ENCODE measurements around the gene PCP4L1.
A peak's percentile ranks its signal among the peaks of the same experiment; 100 is the strongest.

PCP4L1 gene

DNA sequence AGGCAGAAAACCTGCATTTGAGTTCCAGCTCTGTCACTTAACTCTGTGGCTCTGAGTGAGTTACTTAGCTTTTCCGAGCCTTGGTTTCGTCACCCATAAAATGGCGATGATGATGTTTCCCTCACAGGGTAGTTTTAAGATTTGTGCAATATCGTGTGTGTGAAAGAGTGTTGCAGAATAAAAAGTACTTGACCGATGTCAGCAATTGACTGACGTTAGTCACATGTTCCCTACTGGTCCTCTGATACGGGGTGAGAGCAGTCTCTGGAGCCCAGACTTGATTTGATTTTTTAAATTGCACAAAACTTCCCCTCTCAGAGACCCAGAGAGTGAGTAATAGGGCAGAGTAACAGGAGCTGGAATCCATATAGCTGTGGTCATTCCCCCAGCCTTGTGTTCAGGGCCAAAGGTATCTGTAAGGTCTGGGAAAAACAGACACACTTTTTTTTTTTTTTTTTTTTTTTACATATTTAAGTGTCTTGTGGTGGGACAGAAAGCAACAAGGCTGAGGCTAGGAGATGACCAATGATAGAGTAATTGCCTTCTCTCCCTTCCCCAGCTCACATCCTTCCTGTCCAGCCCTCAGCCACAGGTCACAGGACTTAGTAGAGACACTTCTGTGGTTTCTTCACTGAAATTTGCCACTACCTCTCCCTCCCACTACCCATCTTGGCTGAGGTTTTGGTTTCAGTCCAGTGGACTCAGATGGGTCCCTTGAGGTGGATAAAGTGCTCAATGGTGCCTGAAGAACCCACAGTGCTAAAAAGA lies 41.4 kb upstream of the PCP4L1 start:
- Histone ChIP-seq H2AFZ (no peak overlapping the region), H3K27ac (peak overlapping the region; percentile 33), H3K9ac (no peak overlapping the region), H3K27me3 (ENCODE audit: control insufficient read depth, insufficient read depth, low read length) (no peaks in the 10 kb centered on the region), H3K4me3 (ENCODE audit: low read depth, low read length) (no peak overlapping the region), H3K4me2 (ENCODE audit: low read length) (no peak overlapping the region), H3K36me3 (ENCODE audit: control insufficient read depth, insufficient read depth, low read length) (no peaks in the 10 kb centered on the region), H3K9me3 (ENCODE audit: control insufficient read depth, low read length) (no peaks in the 10 kb centered on the region), H3K79me2 (no peaks in the 10 kb centered on the region), H3K4me1 (peaks cover 4% of the 10 kb centered on the region)
- no peak for TF ChIP-seq CTCF (IDR thresholded peaks at IDR 0.05)

DNA sequence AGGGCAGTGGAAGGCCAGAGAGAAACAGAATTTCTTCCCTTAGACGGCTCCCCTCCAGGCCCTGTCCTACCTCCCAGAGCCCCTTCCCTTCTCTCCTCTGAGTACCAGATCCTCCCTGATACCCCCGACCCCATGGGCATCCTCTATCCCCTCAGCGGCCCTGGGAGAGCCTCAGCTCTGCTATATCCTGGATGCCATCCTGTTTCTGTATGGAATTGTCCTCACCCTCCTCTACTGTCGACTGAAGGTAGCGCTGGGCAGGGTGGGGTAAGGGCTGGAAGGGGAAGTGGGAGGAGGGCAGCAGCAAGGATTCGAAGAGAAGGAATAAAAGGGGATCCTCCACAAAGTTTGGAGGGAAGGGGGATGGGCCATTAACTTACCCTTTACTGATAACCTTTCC lies 40.7 kb upstream of the PCP4L1 start:
- Histone ChIP-seq H3K4me2 (ENCODE audit: low read length) (no peak overlapping the region), H3K36me3 (ENCODE audit: control insufficient read depth, insufficient read depth, low read length) (no peaks in the 10 kb centered on the region), H2AFZ (no peak overlapping the region), H3K9me3 (ENCODE audit: control insufficient read depth, low read length) (no peaks in the 10 kb centered on the region), H3K9ac (no peak overlapping the region), H3K4me1 (peaks cover 4% of the 10 kb centered on the region), H3K27me3 (ENCODE audit: control insufficient read depth, insufficient read depth, low read length) (no peaks in the 10 kb centered on the region), H3K4me3 (ENCODE audit: low read depth, low read length) (no peak overlapping the region), H3K27ac (no peak overlapping the region), H3K79me2 (no peaks in the 10 kb centered on the region)
- TF ChIP-seq CTCF (IDR thresholded peaks at IDR 0.05), result no peak

GRCh38 chr1:161218301-161219077 lies 40.1 kb upstream of the PCP4L1 start:
- H3K9ac ChIP-seq, result no peak overlapping the region
- H3K9me3 ChIP-seq (ENCODE audit: control insufficient read depth, low read length), result no peaks in the 10 kb centered on the region
- no peak overlapping the region for H3K4me3 ChIP-seq (ENCODE audit: low read depth, low read length)
- no peak overlapping the region for H3K4me2 ChIP-seq (ENCODE audit: low read length)
- no peak overlapping the region for H3K27ac ChIP-seq
- H3K27me3 ChIP-seq (ENCODE audit: control insufficient read depth, insufficient read depth, low read length), result no peaks in the 10 kb centered on the region
- H2AFZ ChIP-seq, result no peak overlapping the region
- peaks cover 4% of the 10 kb centered on the region for H3K4me1 ChIP-seq
- H3K79me2 ChIP-seq, result no peaks in the 10 kb centered on the region
- H3K36me3 ChIP-seq (ENCODE audit: control insufficient read depth, insufficient read depth, low read length), result no peaks in the 10 kb centered on the region
- no peak for TF ChIP-seq CTCF (IDR thresholded peaks at IDR 0.05)

GRCh38 chr1:161219078-161219892 lies 39.3 kb upstream of the PCP4L1 start:
- Histone ChIP-seq H2AFZ (no peak overlapping the region), H3K4me1 (peaks cover 4% of the 10 kb centered on the region), H3K27me3 (ENCODE audit: control insufficient read depth, insufficient read depth, low read length) (no peaks in the 10 kb centered on the region), H3K9ac (no peak overlapping the region), H3K36me3 (ENCODE audit: control insufficient read depth, insufficient read depth, low read length) (no peaks in the 10 kb centered on the region), H3K4me3 (ENCODE audit: low read depth, low read length) (no peak overlapping the region), H3K79me2 (no peaks in the 10 kb centered on the region), H3K9me3 (ENCODE audit: control insufficient read depth, low read length) (no peaks in the 10 kb centered on the region), H3K27ac (no peak overlapping the region), H3K4me2 (ENCODE audit: low read length) (no peak overlapping the region)
- TF ChIP-seq CTCF (IDR thresholded peaks at IDR 0.05), result no peak
